GM12801 (cell line): ENCODE results near the gene TEX2.

Experiments
- TF ChIP-seq, protein P1 (sequence below): IDR thresholded peaks from one replicate; pipeline ENCODE4 v1.5.1; 2011; ENCODE audit warnings: control low read depth; ENCODE audit not compliant: insufficient read length; ENCODE audit errors: extremely low read depth

The TEX2 gene

DNA sequence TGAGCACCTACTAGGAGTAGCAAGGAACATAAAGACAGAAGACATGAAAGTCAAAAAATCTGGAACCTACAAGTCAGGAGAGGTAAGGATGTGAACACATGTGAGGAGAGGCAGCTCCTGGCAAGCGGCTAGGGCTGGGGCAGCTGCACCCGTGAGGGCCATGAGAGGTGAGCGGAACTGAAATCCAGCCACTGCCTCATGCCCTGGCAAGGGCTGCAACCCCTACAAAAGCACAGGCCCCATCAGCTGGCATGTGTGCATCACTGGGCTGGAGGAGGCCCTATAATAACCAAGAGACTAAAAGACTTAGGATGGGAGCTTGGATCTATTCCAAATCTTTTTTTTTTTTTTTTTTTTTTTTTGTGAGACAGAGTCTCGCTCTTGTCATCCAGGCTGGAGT lies 92.8 kb downstream of the TEX2 start:
- TF ChIP-seq, protein P1, sequence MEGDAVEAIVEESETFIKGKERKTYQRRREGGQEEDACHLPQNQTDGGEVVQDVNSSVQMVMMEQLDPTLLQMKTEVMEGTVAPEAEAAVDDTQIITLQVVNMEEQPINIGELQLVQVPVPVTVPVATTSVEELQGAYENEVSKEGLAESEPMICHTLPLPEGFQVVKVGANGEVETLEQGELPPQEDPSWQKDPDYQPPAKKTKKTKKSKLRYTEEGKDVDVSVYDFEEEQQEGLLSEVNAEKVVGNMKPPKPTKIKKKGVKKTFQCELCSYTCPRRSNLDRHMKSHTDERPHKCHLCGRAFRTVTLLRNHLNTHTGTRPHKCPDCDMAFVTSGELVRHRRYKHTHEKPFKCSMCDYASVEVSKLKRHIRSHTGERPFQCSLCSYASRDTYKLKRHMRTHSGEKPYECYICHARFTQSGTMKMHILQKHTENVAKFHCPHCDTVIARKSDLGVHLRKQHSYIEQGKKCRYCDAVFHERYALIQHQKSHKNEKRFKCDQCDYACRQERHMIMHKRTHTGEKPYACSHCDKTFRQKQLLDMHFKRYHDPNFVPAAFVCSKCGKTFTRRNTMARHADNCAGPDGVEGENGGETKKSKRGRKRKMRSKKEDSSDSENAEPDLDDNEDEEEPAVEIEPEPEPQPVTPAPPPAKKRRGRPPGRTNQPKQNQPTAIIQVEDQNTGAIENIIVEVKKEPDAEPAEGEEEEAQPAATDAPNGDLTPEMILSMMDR, result no peak

DNA sequence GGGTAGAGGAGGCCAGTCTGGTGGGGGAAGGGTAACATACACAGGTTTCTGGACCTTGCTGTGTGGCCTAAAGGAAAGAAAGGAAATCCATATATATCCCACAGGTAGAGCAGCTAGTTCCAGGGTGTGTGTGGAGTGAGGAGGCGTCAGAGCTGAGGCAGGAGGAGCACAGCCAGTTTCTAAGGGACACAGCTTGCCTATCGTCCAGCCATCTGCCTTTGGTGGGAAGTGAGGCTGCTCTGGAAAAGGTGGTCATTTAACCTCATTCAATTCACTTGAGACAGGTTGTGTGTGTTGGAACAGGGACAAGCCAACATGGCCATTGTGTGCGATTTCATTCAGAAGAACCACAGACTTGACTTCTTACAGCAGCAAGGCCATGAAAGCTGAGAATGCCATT lies 96.2 kb downstream of the TEX2 start:
- TF ChIP-seq, protein P1, result no peak

DNA sequence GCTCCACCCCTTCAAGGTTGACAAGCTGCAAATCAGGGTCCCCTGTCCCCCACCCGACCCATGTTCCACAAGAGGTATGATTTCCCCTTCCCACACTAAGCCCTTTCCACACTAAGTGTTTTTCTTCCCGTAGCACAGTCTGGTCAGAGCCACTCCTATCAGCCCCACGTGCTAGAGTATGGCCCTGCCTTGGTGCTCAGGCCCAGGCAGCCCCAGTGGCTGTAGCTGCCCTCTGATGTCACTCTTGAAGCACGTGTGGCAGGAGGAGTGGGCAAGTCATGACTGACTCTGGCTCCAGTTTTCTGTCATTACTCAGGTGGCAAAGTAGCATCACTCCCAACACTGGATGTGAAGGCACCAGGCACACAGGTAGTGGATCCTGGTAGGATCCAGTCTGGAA lies 97.7 kb downstream of the TEX2 start:
- TF ChIP-seq, protein P1, result no peak

DNA sequence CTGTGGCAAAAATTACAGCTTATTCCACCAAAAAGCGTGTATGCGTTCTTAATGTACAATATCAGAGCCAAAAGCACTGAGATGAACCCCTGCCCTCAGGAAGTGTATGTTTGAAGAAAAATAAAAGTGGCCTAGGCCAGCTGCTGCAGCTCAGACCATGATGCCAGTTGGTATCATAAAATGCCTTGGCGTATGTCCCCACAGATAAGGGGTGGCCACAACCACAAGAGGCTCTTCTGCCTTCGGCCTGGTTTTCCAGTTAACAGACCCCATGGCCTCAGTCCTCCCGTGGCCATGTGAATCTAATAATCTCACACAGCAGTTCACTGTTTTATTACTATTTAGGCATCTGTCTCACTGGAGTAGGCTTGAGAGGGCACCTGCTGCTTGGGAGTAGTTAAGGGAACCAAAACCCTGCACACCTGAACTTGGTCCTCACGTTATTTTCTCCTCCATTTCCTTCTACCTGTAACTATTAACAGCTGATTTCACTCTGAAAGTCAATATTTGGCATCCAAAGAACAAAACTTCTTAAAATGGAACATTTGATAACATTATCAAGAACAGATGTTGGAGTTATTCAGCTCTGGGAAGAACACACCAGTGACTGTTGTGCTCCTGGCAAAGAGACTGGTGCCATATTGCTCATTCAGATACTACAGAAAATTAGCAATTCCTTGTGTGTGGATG lies 98.3 kb downstream of the TEX2 start:
- TF ChIP-seq, protein P1, result no peak

DNA sequence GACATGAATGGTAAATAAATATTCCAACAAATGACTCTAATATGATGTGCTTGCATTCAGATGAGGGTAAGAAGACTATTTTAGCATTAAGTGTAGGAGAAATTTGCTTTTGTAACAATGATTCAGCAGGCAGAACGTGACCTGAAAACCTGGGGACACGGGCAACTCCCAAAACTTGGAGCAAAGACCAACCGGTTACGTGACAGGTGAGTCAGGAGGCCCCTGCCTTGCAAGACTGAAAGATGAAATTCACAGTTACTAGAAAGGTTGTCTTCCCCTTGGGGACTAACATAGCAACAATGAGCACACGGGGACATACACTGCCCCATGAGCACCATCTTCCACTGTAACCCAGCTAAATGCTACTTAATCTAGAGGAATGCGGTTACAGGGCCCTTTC lies 99.6 kb downstream of the TEX2 start:
- TF ChIP-seq, protein P1, result no peak

DNA sequence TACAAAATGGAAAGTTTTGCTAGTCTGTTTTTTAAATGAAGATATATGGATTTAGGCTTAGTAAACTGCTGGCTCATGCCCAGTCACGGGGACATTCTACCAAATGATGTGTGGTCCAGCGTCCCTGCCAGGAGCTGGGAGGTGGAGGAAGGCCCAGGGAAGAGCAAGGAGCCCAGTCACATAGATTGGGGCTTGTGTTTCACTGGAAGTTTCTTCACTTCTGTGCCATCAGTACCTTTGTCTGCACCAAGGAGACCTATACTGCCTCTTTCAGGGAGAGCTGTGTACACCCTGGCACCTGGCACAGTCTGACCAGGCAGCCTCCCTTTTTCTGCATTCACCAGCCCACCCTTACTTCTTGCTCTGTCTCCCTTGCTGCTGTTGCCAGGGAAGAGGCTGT lies 100.5 kb downstream of the TEX2 start:
- TF ChIP-seq, protein P1, result no peak

DNA sequence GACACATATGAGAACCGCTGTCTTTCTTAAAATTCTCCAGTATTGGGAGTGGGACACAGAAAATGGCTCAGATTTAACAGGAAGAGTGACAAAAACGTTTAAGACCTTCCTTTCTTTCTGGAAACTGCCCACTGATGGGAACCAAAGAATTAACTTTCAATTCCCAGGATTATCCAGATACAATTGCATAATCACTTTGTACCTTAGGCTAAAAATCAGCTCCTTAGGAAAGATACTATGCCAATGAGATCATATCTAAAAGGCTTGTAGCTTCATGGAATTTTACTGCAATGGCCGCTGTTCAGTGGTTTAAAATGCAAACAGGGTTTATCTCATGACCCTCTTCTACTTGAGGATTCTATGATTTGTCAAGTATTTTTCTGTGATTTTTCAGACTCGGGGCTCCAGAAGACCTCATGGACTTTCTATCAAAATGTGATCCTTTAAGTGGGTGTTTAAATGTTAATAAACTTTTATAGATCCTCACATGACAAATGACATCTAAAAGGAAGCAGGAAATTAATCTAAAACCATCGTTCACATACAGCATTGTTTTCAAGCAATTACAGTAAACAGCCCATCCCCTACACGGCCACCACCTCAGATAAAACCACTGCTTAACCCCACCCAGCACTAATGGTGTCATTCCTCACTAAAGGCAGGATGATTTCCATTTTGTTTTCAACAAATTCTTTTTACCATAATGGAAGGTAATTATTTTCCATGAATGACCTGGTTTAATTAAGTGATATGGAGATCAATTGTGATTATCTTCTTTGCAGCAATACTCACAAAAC lies 101.5 kb downstream of the TEX2 start:
- TF ChIP-seq, protein P1, result no peak
